Measurements from ENCODE around the gene KIAA2012. TPM values are rescaled to one million over a fixed set of nuclear protein-coding genes. Genes with fewer than 3 reads are reported as not detected.

KIAA2012 gene
- total and polyA plus RNA-seq, 2 of the 4 experiments (the other 2 are of a cell fraction) = under 0.01 to 0.09 TPM

GRCh38 chr2:202105025-202105424, 32.0 kb downstream of the KIAA2012 start:
- Histone ChIP-seq H2AK9ac (replicated peaks; ENCODE audit: low read depth, low read length, poor library complexity) (no peak overlapping the region), H2AFZ (replicated peaks; ENCODE audit: low read length, poor library complexity) (no peak overlapping the region), H4K91ac (ENCODE audit: insufficient read depth, low read depth, low read length) (peak overlapping the region; percentile 35; the same call in 1 of the 2 replicates), H4K20me1 (ENCODE audit: insufficient read depth, low read length) (no peaks in the 10 kb centered on the region), H3K9me1 (ENCODE audit: insufficient read depth, low read length) (no peaks in the 10 kb centered on the region), H3K23ac (ENCODE audit: low read depth, low read length) (no peak overlapping the region), H4K5ac (ENCODE audit: low read depth, low read length) (no peak overlapping the region), H3K4ac (ENCODE audit: low read depth, low read length) (no peak overlapping the region), H3K18ac (ENCODE audit: low read depth, low read length) (no peak overlapping the region), H3K4me2 (ENCODE audit: low read depth, low read length) (no peak overlapping the region), H3K14ac (replicated peaks; ENCODE audit: low read depth, low read length) (no peak overlapping the region), H3K9ac (ENCODE audit: low read depth, low read length) (no peak overlapping the region), H2AK5ac (ENCODE audit: low read depth, low read length) (no peak overlapping the region), H3K4me1 (ENCODE audit: control insufficient read depth, insufficient read depth, low read length) (peaks cover 11% of the 10 kb centered on the region), H3K27me3 (ENCODE audit: control insufficient read depth, insufficient read depth, low read length) (no peaks in the 10 kb centered on the region), H3K9me3 (ENCODE audit: control insufficient read depth, insufficient read depth, low read length) (no peaks in the 10 kb centered on the region), H2BK5ac (ENCODE audit: low read depth, low read length, poor library complexity, severe bottlenecking) (no peak overlapping the region), H4K8ac (ENCODE audit: low read depth in 2 of 2, low read length in 2 of 2) (no peak overlapping the region), H2BK120ac (ENCODE audit: low read depth, low read length) (no peak overlapping the region), H3K4me3 (ENCODE audit: insufficient read depth, low read depth, low read length) (no peak overlapping the region), H3K36me3 (ENCODE audit: control insufficient read depth, insufficient read depth, low read length) (no peaks in the 10 kb centered on the region), H2BK20ac (ENCODE audit: low read depth, low read length) (no peak overlapping the region), H3K79me1 (ENCODE audit: low read depth in 1 of 2, low read length in 2 of 2) (no peaks in the 10 kb centered on the region), H3K56ac (ENCODE audit: extremely low read depth, insufficient read depth, low read length) (no peak overlapping the region), H2BK15ac (ENCODE audit: low read depth, low read length) (peak overlapping the region; percentile 23; the same call in 1 of the 3 replicates), H3K27ac (ENCODE audit: insufficient read depth, low read length) (no peak overlapping the region)
- CTCF ChIA-PET = interaction anchor here (1.0 to 1.3 kb wide), 2 partner anchors 11 to 13 kb away, joined by 3 to 4 read pairs; no protein-coding TSS in a partner anchor
- no TSS peak for BruUV-seq (replicated peaks)
- intact Hi-C loops (cut with micrococcal nuclease) = no loop called here
- dilution Hi-C loops (cut with HindIII; ENCODE audit: low sequenced_read_pairs, unreplicated experiment) = no loop called here
- in situ Hi-C loops (cut with MboI; ENCODE audit: low sequenced_read_pairs) = no loop called here
- DNase-seq = no peak
- TF ChIP-seq FOS (IDR thresholded peaks at IDR 0.05; ENCODE audit: low read depth, low read length) = no peak
- TF ChIP-seq SMC3 (IDR thresholded peaks at IDR 0.05; ENCODE audit: low read depth, low read length) = no peak
- TF ChIP-seq CHD1 (IDR thresholded peaks at IDR 0.05; ENCODE audit: low read depth, low read length) = no peak
- no peak for TF ChIP-seq MXI1 (IDR thresholded peaks at IDR 0.05; ENCODE audit: borderline replicate concordance, low read depth, low read length)
- TF ChIP-seq MAZ (IDR thresholded peaks at IDR 0.05; ENCODE audit: borderline replicate concordance, low read depth, low read length) = no peak
- no peak for TF ChIP-seq NFE2L2 (IDR thresholded peaks at IDR 0.05; ENCODE audit: low read depth, low read length)
- TF ChIP-seq USF2 (IDR thresholded peaks at IDR 0.05; ENCODE audit: low read depth, low read length) = no peak
- no peak for TF ChIP-seq RCOR1 (IDR thresholded peaks at IDR 0.05; ENCODE audit: insufficient replicate concordance, low read length)
- no peak for TF ChIP-seq CTCF (conservative IDR thresholded peaks at IDR 0.05; ENCODE audit: low read depth, low read length)
- no peak for TF ChIP-seq BHLHE40 (IDR thresholded peaks at IDR 0.05; ENCODE audit: low read depth, low read length)
- TF ChIP-seq MAFK (IDR thresholded peaks at IDR 0.05; ENCODE audit: low read depth, low read length) = no peak
- TF ChIP-seq ELK1 (IDR thresholded peaks at IDR 0.05; ENCODE audit: borderline replicate concordance, low read depth, low read length) = no peak
- no peak for TF ChIP-seq RAD21 (IDR thresholded peaks at IDR 0.05; ENCODE audit: low read length)
- no peak for ATAC-seq (ENCODE audit: low read depth)
- POLR2A ChIA-PET (ENCODE audit: unreplicated experiment) = no interaction called here

Measured in IMR-90 (cell line).